OCI-LY7 (cell line): ENCODE measurements around the gene C3. TPM values are rescaled to one million over a fixed set of nuclear protein-coding genes. Genes with fewer than 3 reads are reported as not detected.
A peak's percentile ranks its signal among the peaks of the same experiment; 100 is the strongest.

ENCODE experiments used
- BruUV-seq: library from RNA; stranded (reverse); fragments of 400-500 nt; replicated peaks from 2 replicates; lab custom pipeline; 2021; lab: Mats Ljungman, UMichigan
- CTCF ChIA-PET: fragments of 300-600 bp; sonication (Branson Sonifier 250); formaldehyde crosslinking; loops from one replicate; lab custom pipeline; 2022; ENCODE audit warnings: antibody characterized with exemption; ENCODE audit not compliant: unreplicated experiment; lab: Charles Lee
- POLR2A ChIA-PET: fragments of 300-600 bp; sonication (Branson Sonifier 250); formaldehyde crosslinking; loops from one replicate; lab custom pipeline; 2022; ENCODE audit warnings: antibody characterized with exemption; lab: Charles Lee
- DNase-seq: peaks from one replicate; pipeline ENCODE4 v3.0.0-alpha.2; 2015; ENCODE audit warnings: low spot score
- H2AFZ ChIP-seq: fragments of 200-600 bp; sonication (generic), shearing (Covaris generic); 2 replicates; pipeline ENCODE4 v1.6.1; 2014; ENCODE audit warnings: mild to moderate bottlenecking, antibody characterized with exemption, low read length, moderate library complexity
- H3K27ac ChIP-seq: fragments of 200-600 bp; sonication (generic); 2 replicates; pipeline ENCODE4 v1.5.1; 2014; ENCODE audit warnings: mixed run types, low read depth, mild to moderate bottlenecking, moderate library complexity, low read length, inconsistent platforms; ENCODE audit not compliant: poor library complexity, severe bottlenecking
- H3K36me3 ChIP-seq: fragments of 200-600 bp; sonication (generic); 2 replicates; pipeline ENCODE4 v1.6.1; 2014; ENCODE audit warnings: mild to moderate bottlenecking, antibody characterized with exemption, low read length, moderate library complexity, mixed read lengths; ENCODE audit not compliant: insufficient read depth
- H3K4me1 ChIP-seq: fragments of 200-600 bp; sonication (generic); 2 replicates; pipeline ENCODE4 v1.5.1; 2014; ENCODE audit warnings: mild to moderate bottlenecking, low read length; ENCODE audit not compliant: insufficient read depth, poor library complexity, severe bottlenecking
- H3K4me2 ChIP-seq: fragments of 200-600 bp; sonication (generic); 2 replicates; pipeline ENCODE4 v1.6.1; 2014; ENCODE audit warnings: mild to moderate bottlenecking, low read length
- H3K4me3 ChIP-seq: fragments of 200-600 bp; sonication (generic); 2 replicates; pipeline ENCODE4 v1.5.1; 2014; ENCODE audit warnings: mild to moderate bottlenecking, low read depth, low read length; ENCODE audit not compliant: poor library complexity, severe bottlenecking
- H3K79me2 ChIP-seq: fragments of 200-600 bp; sonication (generic); 2 replicates; pipeline ENCODE4 v1.6.1; 2016; ENCODE audit warnings: low read depth, mild to moderate bottlenecking, low read length, moderate library complexity, mixed read lengths; ENCODE audit not compliant: insufficient read depth
- H3K9me2 ChIP-seq: fragments of 200-600 bp; sonication (generic); 2 replicates; pipeline ENCODE4 v1.6.1; 2016; ENCODE audit warnings: mild to moderate bottlenecking, low read length, mixed read lengths; ENCODE audit not compliant: insufficient read depth
- H3K9me3 ChIP-seq: fragments of 200-600 bp; sonication (generic); 2 replicates; pipeline ENCODE4 v1.6.1; 2014; ENCODE audit warnings: mild to moderate bottlenecking, mixed run types, low read length, mixed read lengths
- H4K20me1 ChIP-seq: fragments of 200-600 bp; sonication (generic); 2 replicates; pipeline ENCODE4 v1.6.1; 2014; ENCODE audit warnings: mild to moderate bottlenecking, antibody characterized with exemption, low read length, moderate library complexity, mixed read lengths; ENCODE audit not compliant: insufficient read depth
- CTCF ChIP-seq: fragments of 200-600 bp; sonication (generic); conservative IDR thresholded peaks from 2 replicates; pipeline ENCODE4 v1.5.1; 2014; ENCODE audit warnings: mild to moderate bottlenecking, antibody characterized with exemption, low read length, moderate library complexity, mixed read lengths
- EZH2phosphoT487 ChIP-seq: fragments of 200-600 bp; sonication (generic); IDR thresholded peaks from 2 replicates; pipeline ENCODE4 v1.6.1; 2018; ENCODE audit warnings: low read depth, borderline replicate concordance, mild to moderate bottlenecking, mixed run types, antibody characterized with exemption, low read length, moderate library complexity, mixed read lengths
- intact Hi-C: fragments of 100-400 bp; cut with micrococcal nuclease; formaldehyde crosslinking; loops from one replicate; pipeline ENCODE4 v1.10.0; 2022; ENCODE audit not compliant: unreplicated experiment
- total RNA-seq, 2 experiments: library from RNA; depleted of rRNA in 1 of 2; stranded (reverse); fragments of >200 nt in 1 of 2; shearing (Covaris generic) in 1 of 2; gene quantifications; 2 replicates each; pipeline ENCODE4 v1.2.3, GENCODE V29; 2014 to 2022

C3 gene
- total RNA-seq, 2 experiments from 2014 or later: 0.13 TPM; not detected in 1

GRCh38 chr19:6737284-6737872, 16.9 kb upstream of the C3 start, which contains the start of gene GPR108:
Gene GPR108 (minus strand): TSS chr19:6737580. CDS start chr19:6737576, 4 bp downstream.
- H3K79me2 ChIP-seq: peaks cover 13% of the 10 kb centered on the region; the same call in 1 of the 2 replicates
- peak within 1 kb of the TSS; percentile 74 for H3K27ac ChIP-seq
- POLR2A ChIA-PET: interaction anchor here (0.7 to 1.8 kb wide), 4 partner anchors 35 to 126 kb away, joined by 3 to 8 read pairs (median 4); partner anchors contain the start of gene VAV1
- DNase-seq: peak; percentile 100
- peaks cover 53% of the 10 kb centered on the region for H3K4me1 ChIP-seq
- peak within 1 kb of the TSS; percentile 85 for H3K4me2 ChIP-seq
- TF ChIP-seq CTCF: no peak
- TF ChIP-seq EZH2phosphoT487: no peak
- no peaks in the 10 kb centered on the region for H3K9me3 ChIP-seq
- BruUV-seq: no TSS peak
- CTCF ChIA-PET: no interaction called here
- H3K9me2 ChIP-seq: no peaks in the 10 kb centered on the region
- H3K4me3 ChIP-seq: peak within 1 kb of the TSS; percentile 83
- intact Hi-C loops: loop anchor here (1.0 to 5.0 kb wide), 6 partner anchors 36 to 365 kb away; partner anchors contain the start of gene ALKBH7
- H3K36me3 ChIP-seq: no peaks in the 10 kb centered on the region
- peak within 1 kb of the TSS; percentile 68 for H2AFZ ChIP-seq
- H4K20me1 ChIP-seq: no peaks in the 10 kb centered on the region

GRCh38 chr19:6736917-6737283, 16.4 kb upstream of the C3 start:
- no peak for TF ChIP-seq EZH2phosphoT487
- TF ChIP-seq CTCF: peak; percentile 72
- Histone ChIP-seq H3K9me2 (no peaks in the 10 kb centered on the region), H3K9me3 (no peaks in the 10 kb centered on the region), H3K4me1 (peaks cover 51% of the 10 kb centered on the region), H3K36me3 (no peaks in the 10 kb centered on the region), H2AFZ (peak overlapping the region; percentile 26; the same call in 1 of the 2 replicates), H4K20me1 (no peaks in the 10 kb centered on the region), H3K4me3 (peak overlapping the region; percentile 83), H3K79me2 (peaks cover 13% of the 10 kb centered on the region; the same call in 1 of the 2 replicates), H3K4me2 (peak overlapping the region; percentile 85), H3K27ac (peak overlapping the region; percentile 74)
- BruUV-seq: no TSS peak
- POLR2A ChIA-PET: interaction anchor here (1.0 to 1.8 kb wide), 3 partner anchors 15 to 127 kb away, joined by 3 to 6 read pairs (median 4); no protein-coding TSS in a partner anchor
- intact Hi-C loops: loop anchor here (1.0 to 5.0 kb wide), 6 partner anchors 36 to 364 kb away; partner anchors contain the start of gene ALKBH7
- DNase-seq: no peak
- CTCF ChIA-PET: interaction anchor here (1.7 kb wide), 1 partner anchor 127 kb away, joined by 5 read pairs; no protein-coding TSS in a partner anchor
